Hematopoietic multipotent progenitor cell treated with erythropoietin and hydrocortisone succinate and interleukin-3 and kit ligand, for 8 days (in vitro differentiated cells): ENCODE results near the gene KLHL29.
A peak's percentile ranks its signal among the peaks of the same experiment; 100 is the strongest.

Source experiments
- DNase-seq: peaks from one replicate; pipeline ENCODE4 v3.0.0-alpha.2; 2015

Gene KLHL29

DNA sequence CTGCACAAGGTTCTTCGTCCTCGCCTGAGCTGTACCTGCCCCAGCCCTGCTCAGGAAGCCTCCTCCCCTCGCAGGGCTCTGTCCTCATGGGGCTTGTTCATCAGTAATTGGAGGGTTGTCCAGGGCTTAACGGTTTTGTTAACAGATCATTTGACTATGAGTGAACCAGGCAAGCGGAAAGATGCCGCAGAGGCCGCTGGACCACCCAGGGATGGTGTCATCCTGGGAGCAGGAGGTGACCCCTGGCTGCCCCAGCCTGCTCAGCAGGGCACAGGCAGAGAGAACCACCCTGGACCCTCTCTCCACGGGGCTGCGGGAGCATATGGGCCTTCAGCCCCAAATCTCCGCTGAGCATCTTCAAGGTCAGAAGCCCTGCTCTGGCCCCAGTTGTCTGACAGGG lies 264.3 kb downstream of the KLHL29 start:
- DNase-seq: no peak

DNA sequence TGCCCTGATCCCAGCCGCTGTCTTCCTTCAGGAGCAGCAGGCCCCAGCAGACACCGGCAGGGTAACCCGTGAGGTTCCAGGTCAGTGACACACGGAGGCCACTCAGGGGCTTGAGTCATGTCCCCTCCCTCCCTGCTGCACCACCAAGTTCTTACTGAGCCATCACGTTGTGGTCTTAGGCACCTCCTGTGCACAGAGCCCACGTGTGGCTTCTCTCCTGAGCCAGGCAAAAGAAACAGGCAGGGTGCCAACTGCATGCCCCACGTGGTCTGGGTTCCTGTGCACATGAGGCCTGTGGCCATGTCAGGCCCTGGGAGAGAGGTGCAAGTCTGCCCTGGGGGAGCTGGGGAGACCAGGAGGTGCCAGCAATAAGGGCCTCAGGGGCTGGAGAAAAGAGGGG lies 264.8 kb downstream of the KLHL29 start:
- peak; percentile 49 for DNase-seq

DNA sequence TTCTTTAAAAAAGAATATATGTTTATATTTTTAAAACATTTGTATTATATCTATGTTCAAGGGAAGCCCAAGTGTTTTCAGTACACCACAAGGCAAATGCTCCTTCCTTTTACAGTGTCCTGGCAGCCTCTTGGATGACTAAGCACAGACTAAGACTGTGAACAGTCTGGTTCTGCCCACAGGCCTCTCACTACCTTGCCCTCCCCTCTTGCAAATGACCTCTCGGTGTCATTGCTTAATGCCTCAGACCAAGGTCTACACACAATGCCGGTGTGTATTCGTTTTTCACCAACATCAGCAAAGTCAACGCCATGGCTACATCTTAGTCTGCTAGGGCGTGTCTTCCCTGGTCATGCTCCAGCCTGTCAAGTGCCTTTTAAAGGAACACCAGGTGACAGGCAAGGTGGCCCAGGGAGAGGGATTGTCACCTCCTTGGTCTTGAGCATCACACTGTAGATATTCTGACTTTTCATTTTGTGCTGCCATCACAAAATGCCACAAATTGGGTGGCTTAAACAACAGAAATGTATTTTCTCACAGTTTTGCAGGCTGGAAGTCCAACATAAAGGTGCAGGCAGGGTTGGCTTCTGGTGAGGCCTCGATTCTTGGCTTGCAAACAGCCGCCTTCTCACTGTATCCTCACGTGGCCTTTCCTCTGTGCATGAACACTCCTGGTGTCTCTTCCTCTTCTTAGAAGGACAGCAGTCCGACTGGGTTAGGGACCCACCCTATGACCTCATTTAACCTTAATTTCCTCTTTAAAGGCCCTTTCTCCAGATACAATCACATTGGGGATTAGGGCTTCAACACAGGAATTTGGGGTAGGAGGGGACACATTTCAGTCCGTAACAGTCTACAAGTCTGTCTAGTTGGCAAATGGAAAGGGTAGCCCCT lies 266.5 kb downstream of the KLHL29 start:
- no peak for DNase-seq

DNA sequence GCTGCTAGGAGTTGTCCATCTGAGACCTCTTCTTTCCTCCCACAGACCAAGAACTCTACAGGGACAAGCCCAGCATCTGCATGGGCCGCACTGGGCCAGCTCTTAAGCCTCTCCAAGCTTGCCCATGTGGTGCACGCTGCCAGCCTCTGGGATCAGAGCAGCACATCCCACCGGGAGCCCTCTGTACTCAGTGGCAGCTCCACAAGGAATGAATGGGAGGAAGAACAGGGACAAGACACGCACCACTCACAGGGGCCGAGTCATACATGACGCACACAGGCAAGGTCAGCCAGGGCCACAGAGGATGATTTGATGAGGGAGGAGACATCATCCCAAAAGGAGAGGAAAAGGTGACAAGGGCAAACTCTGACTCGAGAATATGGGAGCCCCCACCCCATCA lies 268.3 kb downstream of the KLHL29 start:
- DNase-seq: no peak

DNA sequence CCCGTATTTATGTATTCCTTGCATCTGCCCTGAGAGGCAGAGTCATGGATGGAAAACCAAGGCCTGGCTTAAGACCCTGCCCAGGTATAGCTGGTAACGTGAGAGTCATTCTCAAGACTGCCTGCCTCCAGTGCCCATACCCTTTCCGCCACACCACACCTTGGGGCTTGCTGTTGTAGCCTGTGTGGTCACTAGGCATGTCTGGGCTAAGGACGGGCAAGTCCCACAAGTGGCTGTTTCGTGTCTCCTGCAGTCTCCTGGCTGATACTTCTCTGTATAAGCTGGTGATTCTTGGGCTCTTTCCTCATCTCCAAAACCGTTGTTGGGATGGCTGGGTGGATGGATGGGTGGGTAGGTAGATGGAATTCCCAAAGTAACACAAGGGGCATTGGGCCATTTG lies 269.8 kb downstream of the KLHL29 start:
- no peak for DNase-seq

DNA sequence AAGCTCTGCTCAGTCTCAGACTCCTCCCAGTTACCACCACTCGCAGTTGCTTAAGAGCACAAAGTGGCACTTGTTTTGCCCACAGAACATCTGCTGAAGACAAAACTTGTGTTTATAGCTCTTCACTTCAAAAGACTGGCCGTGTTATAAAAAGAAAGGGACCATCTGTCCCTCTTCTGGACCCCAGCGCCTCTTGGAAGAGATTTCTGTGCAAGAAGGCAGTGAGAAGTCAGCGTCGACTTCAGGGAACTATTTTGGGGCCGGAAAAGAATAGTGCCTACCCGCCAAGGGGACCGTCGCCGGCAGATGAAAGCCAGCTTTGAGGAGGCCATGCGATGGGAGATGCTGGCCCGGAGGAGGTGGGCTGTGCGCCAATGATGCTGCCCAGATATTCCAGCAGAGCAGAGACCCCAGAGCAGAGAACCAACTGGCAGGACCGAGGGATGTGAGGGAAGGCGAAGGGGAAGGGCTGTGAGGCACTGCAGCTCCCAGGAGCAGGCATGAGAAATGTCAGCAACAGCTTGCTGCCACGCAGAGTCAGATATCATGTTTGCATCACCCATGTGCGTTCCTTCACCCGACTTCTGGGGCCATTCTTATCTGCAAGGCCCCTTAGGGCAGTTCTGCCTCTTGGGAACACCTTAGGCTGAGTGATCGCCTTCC lies 271.1 kb downstream of the KLHL29 start:
- DNase-seq: no peak

DNA sequence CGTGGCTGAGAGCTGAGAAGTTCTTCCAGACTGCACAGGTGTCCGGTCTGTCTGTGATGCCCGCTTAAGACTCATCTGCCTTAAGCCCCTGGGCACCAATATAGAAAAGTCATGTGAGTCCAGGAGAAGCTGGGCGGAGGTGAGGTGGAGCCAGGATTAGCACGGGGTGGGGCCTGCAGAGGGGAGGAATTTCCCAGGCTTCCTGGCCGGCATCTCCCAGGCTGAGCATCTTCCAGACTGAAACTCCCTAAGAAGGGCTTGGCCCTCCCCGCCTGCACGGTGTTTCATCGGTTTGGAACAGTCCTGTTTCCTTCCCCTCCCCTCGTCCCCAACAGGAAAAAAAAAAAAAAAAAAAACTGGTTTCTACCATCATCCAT lies 271.6 kb downstream of the KLHL29 start:
- no peak for DNase-seq

DNA sequence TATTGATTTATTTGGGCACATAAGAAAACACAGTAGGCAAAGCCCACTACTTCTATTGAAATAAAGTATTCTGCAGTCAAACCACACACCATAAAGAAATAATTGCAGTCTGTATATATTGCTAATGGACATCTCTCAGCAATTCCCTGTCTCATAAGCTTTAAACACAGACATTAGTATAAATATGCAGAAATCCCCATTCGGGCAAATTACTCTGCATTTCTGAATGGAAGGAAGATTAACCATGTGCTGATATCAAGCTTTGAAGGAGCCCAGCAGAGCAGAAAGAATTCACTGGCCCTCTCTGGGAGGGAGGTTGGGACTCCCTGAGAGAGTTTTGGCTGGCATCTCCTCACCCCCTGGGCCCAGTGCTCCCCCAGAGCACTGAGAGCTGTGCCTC lies 272.4 kb downstream of the KLHL29 start:
- DNase-seq: no peak

DNA sequence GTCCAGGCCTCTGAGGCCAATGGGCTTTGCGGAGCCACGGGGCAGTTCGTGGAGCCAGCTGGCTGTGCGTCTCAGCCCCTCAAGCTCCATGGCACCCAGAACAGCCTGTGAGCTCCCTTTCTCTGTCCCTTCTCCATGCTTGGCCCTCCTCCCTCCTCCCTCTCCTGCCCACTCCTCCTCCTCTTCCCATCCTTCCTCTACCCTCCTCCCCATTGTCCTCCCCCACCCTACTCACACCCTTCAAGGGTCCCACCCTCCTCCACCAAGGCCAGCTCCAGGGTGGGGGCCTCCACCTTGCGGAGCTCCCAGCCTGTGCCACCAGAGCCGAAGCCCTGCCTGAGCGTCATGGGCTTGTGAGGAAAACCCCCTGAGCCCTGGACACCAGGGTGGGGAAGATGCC lies 273.0 kb downstream of the KLHL29 start:
- DNase-seq: no peak

DNA sequence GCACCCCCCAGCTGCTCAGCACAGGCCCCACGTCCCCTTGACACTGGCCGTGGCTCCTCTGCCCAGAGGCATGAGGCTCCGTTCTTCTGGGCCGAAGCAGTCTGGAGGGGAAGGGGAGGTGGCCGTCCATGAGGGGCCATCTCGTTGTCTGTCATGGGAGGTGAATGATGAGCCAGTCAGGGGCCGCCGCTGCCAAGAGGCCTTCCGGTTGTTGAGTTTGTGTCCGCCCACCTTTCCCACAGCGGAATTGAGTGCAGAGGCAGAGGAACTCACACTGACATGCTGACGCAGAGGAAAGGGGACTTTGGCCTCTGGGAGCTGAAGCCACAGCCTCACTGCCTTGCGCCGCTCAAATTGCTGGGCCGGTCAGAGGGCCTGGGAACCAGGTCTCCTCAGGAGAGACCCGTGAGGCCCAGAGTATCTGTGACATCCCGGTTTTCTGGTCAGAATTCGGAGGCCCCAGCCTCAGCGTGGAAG lies 273.5 kb downstream of the KLHL29 start:
- DNase-seq: no peak

DNA sequence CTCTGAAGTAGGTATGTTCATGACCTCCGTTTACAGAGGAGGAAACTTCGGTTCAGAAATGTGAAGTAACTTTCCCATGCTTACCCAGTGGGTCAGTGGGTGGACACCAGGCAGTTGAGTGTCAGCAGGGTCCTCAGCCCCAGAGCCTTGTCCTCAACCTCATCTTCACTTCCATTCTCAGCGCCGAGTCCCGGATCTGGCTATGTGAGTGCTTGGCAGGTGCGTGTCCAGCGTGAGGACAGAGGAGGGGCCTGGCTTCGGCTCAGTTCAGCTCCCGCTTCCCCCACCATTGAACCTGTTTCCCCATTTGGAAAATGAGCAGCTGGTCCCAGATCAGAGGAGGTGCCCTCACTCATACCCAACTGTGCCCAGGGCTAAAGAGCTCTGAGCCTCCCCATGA lies 274.3 kb downstream of the KLHL29 start:
- no peak for DNase-seq

DNA sequence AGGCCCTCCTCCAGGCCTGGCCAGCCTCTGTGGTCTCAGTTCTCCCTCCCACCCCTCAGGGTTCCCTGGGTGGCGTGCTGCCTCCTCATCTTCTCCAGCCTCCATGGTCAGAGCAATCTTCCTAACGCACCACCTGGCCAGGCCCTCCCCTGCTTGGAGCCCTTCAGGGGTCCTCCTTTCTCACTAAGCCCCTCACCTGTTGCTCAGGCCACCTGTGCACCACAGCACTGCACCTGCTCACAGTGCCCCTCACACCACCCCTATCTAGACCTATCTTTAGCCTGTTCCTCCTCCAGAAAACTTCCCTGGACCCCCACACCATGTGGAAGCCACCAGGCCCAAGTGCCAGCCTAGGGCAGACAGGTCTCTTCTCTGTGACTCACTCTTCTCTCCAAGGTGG lies 274.8 kb downstream of the KLHL29 start:
- DNase-seq: no peak

DNA sequence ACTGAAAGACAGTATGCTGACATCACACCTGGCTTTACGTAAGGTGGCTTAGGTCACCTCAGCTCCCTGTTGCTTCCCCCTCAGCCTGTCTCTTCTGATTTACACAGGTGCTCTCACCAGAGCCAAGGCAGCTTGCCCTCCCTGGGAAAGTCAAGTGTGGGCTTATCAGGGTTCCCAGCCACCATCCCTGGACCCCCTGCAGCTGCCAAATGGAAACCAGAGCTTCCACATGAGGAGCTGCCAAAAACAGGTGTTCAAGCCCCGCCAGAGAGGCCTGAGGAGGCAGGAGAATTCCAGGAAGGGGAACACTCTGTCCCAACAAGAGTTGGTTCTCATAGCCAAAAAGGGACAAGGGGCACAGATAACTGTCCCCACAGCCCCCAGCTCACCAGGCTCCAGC lies 275.3 kb downstream of the KLHL29 start:
- no peak for DNase-seq

DNA sequence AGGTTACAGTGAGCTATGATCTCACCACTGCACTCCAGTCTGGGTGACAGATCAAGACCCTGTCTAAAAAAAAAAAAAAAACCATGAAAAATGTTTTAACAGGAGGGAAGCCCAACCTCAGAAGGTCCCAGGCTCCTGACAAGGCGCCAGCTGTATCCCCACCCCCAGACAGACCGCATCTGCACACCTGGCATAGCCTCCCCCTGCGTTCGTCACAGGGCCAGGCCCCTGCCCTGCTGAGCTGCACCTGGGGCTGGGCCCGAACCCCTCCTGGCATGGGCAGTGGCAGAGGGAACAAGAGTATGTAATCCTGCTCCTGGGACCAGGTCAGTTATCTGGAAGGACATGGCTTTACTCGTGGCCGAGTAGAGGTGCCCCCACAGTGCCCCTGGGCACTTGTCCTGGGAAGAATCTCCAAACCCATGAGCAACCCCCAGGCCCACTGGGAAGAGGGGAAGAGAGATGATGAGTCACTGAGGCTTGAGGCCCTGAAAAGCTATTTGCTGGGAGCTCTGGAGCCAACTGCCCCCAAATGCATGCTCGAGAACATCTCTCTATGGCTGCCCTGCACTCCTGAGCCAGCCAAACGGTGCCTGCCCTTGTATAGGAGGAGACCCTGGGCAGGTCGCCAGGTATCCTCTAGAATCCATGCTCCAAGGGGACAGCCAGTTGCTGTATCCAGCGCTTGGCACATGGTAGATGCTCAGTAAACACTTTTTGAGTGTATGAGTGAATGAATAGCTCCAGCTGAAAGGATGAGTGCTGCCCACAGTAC lies 276.5 kb downstream of the KLHL29 start:
- no peak for DNase-seq

DNA sequence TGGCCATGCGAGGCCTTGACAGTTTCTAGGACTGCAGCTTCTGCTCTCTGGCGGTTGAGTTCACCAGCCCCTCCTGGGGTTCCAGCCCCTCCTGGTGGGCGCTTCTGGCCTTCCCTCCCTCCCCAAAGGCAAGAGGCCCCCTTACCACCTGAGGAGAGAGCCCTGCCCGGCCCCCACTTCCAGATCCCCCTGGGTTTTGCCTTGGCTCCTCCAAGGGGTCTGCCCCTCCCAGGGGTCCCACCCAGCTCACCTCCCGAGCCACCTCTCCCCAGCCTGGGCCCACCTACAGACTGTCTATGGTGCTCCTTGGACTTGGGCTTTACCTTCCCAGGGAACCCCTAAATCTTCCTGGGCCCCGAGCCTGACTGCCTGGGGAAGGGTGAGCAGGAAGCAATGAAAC lies 277.5 kb downstream of the KLHL29 start:
- no peak for DNase-seq

DNA sequence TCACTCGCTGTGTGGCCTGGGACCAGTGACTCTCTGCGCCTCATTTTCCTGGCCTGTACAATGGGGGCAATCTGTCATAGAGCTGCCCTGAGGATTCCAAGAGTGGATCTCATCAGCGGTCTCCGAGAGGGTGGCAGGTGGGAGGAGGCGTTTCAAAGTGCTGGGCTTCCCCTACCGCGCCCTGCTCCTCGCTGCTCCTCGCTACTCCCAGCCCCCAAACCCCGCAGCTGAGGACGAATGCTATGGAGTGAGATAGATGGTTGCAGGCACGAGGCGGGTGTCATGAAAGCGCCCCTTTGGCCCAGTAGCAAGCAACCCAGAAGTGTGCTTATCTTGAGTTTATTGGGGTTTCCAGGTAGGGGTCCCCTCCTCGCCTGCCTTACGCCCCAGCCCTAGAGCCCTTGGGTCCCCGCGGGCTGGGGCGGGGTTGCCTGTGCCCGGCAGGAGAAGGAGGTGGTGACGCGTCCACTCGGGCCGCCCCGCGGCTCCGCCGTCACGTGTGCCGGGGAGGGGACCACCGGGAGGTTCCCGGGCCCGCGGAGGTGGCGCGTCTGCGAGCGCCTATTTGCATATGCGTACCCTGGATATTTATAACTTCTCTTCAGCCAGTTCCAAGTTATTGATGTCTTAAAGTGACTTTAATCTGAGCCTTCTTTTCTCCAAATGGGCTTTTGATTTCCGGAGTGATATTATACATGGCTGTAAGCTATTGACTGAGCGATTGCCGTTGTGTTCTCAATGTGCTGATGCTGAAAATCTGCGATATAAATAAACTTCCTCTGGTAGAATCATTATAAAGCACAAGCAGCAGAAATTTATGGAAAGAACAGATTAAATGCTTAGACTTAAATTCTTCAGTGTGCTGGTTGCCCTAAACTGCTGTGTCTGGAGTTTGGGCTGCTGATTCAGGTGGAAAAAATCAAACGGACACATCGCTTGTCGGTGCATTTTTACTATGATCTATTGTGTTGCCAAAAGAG lies 278.3 kb downstream of the KLHL29 start:
- no peak for DNase-seq

DNA sequence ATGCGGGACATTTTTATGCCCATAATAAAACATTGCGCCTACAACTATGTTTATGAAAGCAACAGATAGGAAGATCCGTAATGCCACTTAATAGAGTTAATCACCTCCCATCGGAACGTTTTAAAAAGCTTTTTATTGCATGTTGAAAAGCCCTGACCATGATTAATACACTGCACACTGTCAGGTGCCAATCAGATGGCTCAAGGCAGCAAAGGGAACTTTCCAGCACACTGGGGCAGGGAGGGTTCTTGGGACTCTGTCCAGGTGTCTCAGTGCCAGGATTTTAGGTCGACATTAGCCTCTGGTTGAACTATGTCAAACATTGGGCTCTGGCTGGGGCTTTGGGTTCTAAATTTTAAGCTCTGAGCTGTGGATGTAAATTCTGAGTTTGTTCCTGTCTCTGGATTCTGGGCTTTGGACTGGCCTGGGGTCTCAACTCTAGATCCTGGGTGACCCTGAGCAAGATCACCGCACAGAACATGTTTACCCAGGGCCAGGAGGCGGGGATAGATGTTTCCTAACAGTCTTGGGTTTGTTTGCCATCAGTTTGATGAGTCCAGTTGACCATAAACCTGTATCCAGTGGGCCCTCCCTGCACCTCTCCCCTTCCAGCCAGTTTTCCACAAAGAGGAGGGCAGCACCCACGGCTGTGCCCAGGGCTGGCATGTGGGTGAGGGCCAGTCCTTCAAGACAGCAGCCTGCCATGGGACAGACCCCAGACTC lies 279.2 kb downstream of the KLHL29 start:
- no peak for DNase-seq

DNA sequence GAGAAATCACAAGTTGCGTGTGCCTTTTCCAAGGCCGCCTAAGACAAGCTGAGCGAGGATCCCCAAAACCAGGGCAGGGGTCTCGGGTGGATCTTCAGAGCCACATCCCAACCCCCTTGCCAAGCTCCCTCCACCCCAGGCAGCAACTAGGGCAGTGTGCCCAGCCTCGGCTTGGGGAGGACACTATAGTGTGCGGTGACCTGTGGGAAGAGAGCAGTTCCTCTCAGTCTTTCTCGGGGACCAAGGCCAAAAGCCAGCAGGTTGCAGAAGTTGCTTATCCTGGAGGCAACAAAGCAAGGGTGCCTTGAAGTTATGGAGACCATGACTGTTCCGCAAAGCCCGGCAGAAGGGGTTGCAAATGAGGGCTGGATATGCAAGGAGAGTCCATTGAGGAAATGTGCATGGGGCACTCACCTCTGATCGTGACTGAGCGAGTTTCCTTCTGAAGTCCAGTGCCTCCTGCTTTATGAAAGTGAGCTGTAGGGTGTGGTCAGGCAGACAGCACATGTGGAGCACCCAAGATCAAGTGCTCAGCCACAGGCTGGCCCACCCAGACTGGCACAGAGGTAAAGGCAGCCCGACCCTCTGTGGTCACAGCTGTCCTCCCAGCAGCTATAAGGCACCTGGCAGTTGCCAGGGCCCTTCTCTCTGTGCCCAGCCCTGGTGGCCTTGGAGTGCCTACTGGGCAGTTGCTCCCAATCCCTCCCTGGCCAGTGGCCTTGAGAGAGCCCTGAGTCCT lies 281.4 kb downstream of the KLHL29 start:
- DNase-seq: no peak

DNA sequence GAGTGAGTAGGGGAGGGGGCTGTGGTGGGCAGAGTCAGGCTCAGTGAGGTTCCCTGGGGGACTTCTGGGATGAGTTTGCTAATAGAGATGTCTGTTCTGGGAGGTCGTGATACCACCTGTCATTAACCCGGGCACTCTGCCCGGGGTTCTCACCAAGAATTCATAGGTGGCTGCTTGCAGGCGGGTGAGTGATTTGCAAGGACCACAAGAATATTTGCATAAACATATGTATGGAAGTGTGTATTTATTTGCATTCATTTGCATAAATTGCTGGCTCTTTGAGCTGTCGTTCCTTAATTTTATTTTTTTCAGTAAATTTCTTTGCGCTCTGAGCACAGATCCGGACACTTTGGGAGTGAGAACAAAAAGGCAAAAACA lies 282.0 kb downstream of the KLHL29 start:
- no peak for DNase-seq

DNA sequence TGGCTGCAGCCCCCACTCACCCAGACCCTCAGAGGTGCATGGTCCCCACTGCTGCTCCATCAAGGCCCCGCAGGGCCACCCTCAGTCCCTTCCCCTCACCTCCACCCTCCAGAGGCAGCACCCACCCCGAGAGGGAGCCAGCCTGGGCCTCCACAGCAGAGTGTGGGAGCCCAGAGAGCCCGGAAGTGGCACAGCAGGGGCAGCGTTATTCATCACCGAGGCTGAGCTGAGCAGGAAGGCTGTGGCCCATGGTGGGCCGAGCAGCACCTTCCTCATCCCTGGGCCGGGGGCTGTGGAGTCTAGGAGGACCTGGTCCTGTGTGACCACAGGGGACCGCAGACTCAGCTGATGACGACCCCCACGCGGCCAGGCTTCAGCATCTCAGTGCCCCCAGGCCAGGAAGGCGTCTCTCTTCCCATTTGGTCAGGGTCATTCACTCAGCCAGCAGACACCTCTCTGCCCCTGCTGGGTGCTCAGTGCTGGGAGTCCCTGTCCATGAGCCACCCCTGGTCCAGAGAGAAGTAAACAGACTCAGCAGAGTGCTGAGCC lies 283.9 kb downstream of the KLHL29 start:
- DNase-seq: no peak
